Adrenal gland (tissue), 12 donors: ENCODE results near the gene ATP5PB. TPM values are rescaled to one million over a fixed set of nuclear protein-coding genes. Genes with fewer than 3 reads are reported as not detected.

ENCODE experiments used
- DNase-seq, 7 donors: peaks; one replicate each; pipeline ENCODE4 v3.0.0-alpha.2; 2019 to 2020
- H3K27ac ChIP-seq, 5 donors: fragments of 200-600 bp; sonication (generic) in 4 of 5; 1 replicate in 3 of 5; 2 replicates in 2 of 5; pipeline versions ENCODE4 v1.5.1 to v1.8.0; 2016 to 2020; ENCODE audit warnings: mild to moderate bottlenecking in 1 of 5
- H3K27me3 ChIP-seq: fragments of 200-600 bp; 2 replicates; pipeline ENCODE4 v1.8.0; 2021
- H3K36me3 ChIP-seq, 2 donors: fragments of 200-600 bp; replicated peaks in 1 of 2; 1 replicate in 1 of 2; 2 replicates in 1 of 2; pipeline versions ENCODE4 v1.5.1 to v1.8.0; 2018 to 2022
- H3K4me1 ChIP-seq, 2 donors: fragments of 200-600 bp; replicated peaks in 1 of 2; 1 replicate in 1 of 2; 2 replicates in 1 of 2; pipeline versions ENCODE4 v1.5.1 to v1.8.0; 2018 to 2021
- H3K4me3 ChIP-seq, 4 donors: fragments of 200-600 bp; sonication (generic) in 3 of 4; one replicate each; pipeline ENCODE4 v1.5.1; 2016 to 2018
- H3K9me3 ChIP-seq, 3 donors: fragments of 200-600 bp; sonication (generic) in 1 of 3; replicated peaks in 1 of 3; 1 replicate in 2 of 3; 2 replicates in 1 of 3; pipeline versions ENCODE4 v1.5.1 to v1.8.0; 2016 to 2021
- POLR2A ChIP-seq, 2 donors: fragments of 450-650 bp; IDR thresholded peaks; one replicate each; pipeline ENCODE4 v1.6.1; 2017; ENCODE audit warnings: antibody characterized with exemption in 2 of 2, mild to moderate bottlenecking in 2 of 2, moderate library complexity in 1 of 2
- WGBS, 4 donors: extraction: QIAGEN DNeasy Blood & Tissue Kit in 2 of 4; methylation state at CpG; one replicate each; pipeline versions ENCODE4 v1.1.5 to v1.1.7; 2013 to 2017; 5-methylcytosine and 5-hydroxymethylcytosine counted together
- intact Hi-C, 2 donors: fragments of 100-400 bp; cut with DNase I; formaldehyde crosslinking; loops; one replicate each; pipeline versions ENCODE4 v1.14.1 to v1.15.0; 2022 to 2023
- polyA plus RNA-seq, 3 donors: library from polyadenylated mRNA; stranded (reverse); fragments of 200-250 nt in 2 of 3; fragments of 350-450 nt in 1 of 3; fragmentation: Illumina TruSeq in 1 of 3; extraction: RNeasy Lipid Tissue Mini Kit (QIAGEN cat#74804) in 1 of 3; gene quantifications; one replicate each; pipeline ENCODE4 v1.2.3, GENCODE V29; 2013 to 2014
- total RNA-seq, 9 donors: library from RNA; depleted of rRNA in 4 of 9; stranded (reverse); fragments of >200 nt in 4 of 9; fragments of 120-200 nt in 1 of 9; fragmentation: NEBNext Ultra II Directional in 1 of 9; extraction: Animal tissue kit (Norgen Biotek cat#: 25700) in 1 of 9; gene quantifications; one replicate each; pipeline versions ENCODE4 v1.1.0 to v1.2.4, GENCODE V29; 2013 to 2023
- TF ChIP-seq, protein P1 (sequence below), 6 experiments: fragments of 450-650 bp in 4 of 6; fragments of 200-600 bp in 2 of 6; sonication (generic) in 1 of 6; IDR thresholded peaks; 1 replicate in 5 of 6; 2 replicates in 1 of 6; pipeline versions ENCODE4 v1.5.1 to v1.8.0; 2016 to 2021; ENCODE audit warnings: antibody characterized with exemption in 6 of 6, mild to moderate bottlenecking in 2 of 6, moderate library complexity in 1 of 6
- donor health status: healthy with polysubstance abuse.
- donor health status: Bipolar disorder and iron deficiency.
- donor health status: DM: yes; HTN: yes; CAD: no.
- donor health status: DM: no; HTN: no; CAD: no.
- donor health status: DM: no; HTN: no; CAD: no.
- donor health status: DM: yes; HTN: yes; CAD: no.

Gene ATP5PB
- total and polyA plus RNA-seq, 12 donors: 103 to 834 (median 245) TPM

DNA sequence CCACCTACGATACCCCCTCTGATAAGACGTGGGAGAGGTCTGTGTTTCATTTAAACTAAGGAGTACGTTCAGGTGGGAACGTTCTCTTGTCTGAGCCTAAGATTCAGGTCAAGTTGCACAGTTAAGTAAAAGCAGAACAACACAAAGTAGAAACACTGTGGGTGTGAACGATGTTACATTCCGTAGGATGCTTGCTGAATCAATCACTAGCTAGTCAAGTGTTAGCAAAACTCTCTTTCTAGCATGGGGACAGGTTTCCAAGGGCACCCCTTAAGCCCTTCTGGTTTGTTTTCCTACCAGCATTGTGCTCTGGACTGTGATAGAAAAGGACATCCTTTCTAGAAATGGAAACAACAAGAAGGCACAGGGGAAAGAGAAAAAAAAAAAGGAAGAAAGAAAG, 37.9 kb downstream of the ATP5PB start:
- 74 to 84% (median 80%) methylated on average over 6 of the region's 6 CpGs for WGBS, 4 donors

DNA sequence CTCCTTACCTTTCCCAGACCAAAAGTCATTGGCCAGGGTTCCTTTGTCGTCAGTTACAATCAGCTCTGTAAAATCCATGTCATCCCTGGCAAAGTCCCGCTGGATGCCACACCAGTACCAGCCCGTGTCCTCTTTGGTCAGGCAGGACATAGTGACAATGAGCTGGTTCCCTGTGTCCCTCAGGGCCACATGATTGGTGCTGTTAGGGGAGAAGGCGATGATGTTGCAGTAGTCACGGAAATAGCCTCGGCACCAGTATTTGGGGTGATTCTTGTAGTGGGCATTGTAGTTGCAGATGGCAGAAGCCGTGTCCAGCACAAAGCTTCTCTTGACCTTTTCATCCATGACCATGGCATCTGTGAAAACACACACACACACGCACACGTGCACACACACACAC, 39.4 kb downstream of the ATP5PB start:
- Histone ChIP-seq H3K4me1 (peaks cover 0 to 4% of the 10 kb centered on the region in 2 donors), H3K4me3 (no peak overlapping the region), H3K27me3 (no peaks in the 10 kb centered on the region), H3K36me3 (no peaks in the 10 kb centered on the region), H3K27ac (peak overlapping the region; percentile 53 to 86 (median 58)), H3K9me3 (no peaks in the 10 kb centered on the region)
- no peak for DNase-seq
- 81 to 87% (median 85%) methylated on average over 5 to 9 of the region's 9 CpGs for WGBS, 4 donors
- intact Hi-C loops: no loop called here
- no peak for TF ChIP-seq POLR2A (IDR thresholded peaks at IDR 0.05)
- TF ChIP-seq, protein P1, sequence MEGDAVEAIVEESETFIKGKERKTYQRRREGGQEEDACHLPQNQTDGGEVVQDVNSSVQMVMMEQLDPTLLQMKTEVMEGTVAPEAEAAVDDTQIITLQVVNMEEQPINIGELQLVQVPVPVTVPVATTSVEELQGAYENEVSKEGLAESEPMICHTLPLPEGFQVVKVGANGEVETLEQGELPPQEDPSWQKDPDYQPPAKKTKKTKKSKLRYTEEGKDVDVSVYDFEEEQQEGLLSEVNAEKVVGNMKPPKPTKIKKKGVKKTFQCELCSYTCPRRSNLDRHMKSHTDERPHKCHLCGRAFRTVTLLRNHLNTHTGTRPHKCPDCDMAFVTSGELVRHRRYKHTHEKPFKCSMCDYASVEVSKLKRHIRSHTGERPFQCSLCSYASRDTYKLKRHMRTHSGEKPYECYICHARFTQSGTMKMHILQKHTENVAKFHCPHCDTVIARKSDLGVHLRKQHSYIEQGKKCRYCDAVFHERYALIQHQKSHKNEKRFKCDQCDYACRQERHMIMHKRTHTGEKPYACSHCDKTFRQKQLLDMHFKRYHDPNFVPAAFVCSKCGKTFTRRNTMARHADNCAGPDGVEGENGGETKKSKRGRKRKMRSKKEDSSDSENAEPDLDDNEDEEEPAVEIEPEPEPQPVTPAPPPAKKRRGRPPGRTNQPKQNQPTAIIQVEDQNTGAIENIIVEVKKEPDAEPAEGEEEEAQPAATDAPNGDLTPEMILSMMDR (IDR thresholded peaks at IDR 0.05): no peak

More for the DNA sequence above, 37.9 kb downstream of the ATP5PB start:
- no peaks in the 10 kb centered on the region for H3K36me3 ChIP-seq
- no peak for DNase-seq
- intact Hi-C loops: no loop called here
- H3K9me3 ChIP-seq: no peaks in the 10 kb centered on the region
- H3K27me3 ChIP-seq: no peaks in the 10 kb centered on the region
- H3K27ac ChIP-seq: peak overlapping the region in 2 of 5 donors; percentile 18 to 65
- peaks cover 0 to 4% of the 10 kb centered on the region in 2 donors for H3K4me1 ChIP-seq
- TF ChIP-seq POLR2A (IDR thresholded peaks at IDR 0.05): no peak
- TF ChIP-seq, protein P1 (IDR thresholded peaks at IDR 0.05): no peak
- H3K4me3 ChIP-seq: peak overlapping the region in 1 of 4 donors; percentile 24

DNA sequence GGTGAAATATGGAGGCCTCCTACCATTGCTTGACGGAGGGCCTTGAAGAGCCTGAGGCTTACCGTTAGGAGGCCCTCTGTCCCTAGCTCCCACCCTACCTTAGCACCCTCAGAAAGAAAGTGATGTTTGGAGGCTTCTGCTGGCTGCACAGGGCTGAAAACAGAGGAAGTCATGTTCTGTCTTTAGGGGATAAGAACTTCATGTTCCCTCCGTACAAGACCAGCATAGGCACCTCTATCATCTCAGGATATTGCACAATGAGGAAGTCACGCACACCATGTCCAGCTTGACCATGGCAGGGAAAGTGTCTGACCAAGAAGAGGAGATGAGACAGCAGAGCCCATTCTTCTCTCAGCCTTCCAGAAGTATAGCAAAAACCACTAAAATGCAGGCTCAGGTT, 40.3 kb downstream of the ATP5PB start:
- Histone ChIP-seq H3K27ac (peak overlapping the region; percentile 48 to 86 (median 58)), H3K4me3 (no peak overlapping the region)
- peak in 6 of 7 donors; percentile 35 to 75 (median 56) for DNase-seq

DNA sequence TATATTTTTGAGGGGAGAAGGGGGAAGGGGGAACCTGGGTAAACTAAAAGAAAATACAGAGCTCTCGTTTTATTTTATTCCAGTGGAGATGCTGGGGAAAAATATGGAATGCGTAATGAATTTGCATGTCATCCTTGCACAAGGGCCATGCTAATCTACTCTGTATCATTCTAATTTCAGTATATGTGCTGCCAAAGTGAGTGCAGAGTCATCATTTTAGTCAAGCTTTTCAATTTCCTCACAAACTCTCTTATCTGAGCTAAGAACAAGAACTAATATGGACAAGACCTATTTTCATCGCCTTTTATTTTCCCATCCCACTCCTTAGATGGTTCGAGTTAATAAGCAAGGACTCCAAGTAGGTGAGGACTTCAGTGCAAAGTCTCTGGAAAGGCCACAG, 41.0 kb downstream of the ATP5PB start:
- Histone ChIP-seq H3K27ac (peak overlapping the region; percentile 18 to 86 (median 36)), H3K27me3 (no peaks in the 10 kb centered on the region), H3K4me1 (peaks cover 0 to 4% of the 10 kb centered on the region in 2 donors), H3K36me3 (no peaks in the 10 kb centered on the region), H3K4me3 (no peak overlapping the region), H3K9me3 (no peaks in the 10 kb centered on the region)
- WGBS, 4 donors: 80 to 84% (median 82%) methylated on average over 4 of the region's 4 CpGs
- intact Hi-C loops: no loop called here
- TF ChIP-seq, protein P1 (IDR thresholded peaks at IDR 0.05): no peak
- TF ChIP-seq POLR2A (IDR thresholded peaks at IDR 0.05): no peak
- no peak for DNase-seq

More for the DNA sequence above, 40.3 kb downstream of the ATP5PB start:
- Histone ChIP-seq H3K4me1 (peaks cover 0 to 4% of the 10 kb centered on the region in 2 donors), H3K36me3 (no peaks in the 10 kb centered on the region), H3K27me3 (no peaks in the 10 kb centered on the region), H3K9me3 (no peaks in the 10 kb centered on the region)
- intact Hi-C loops: no loop called here
- 57 to 68% (median 64%) methylated on average over 4 of the region's 4 CpGs for WGBS, 4 donors
- TF ChIP-seq POLR2A (IDR thresholded peaks at IDR 0.05): peak in 1 of 2 donors; percentile 33
- TF ChIP-seq, protein P1 (IDR thresholded peaks at IDR 0.05): no peak
